GM06990 (cell line): ENCODE measurements around the gene CORO2A.
"Not testable (repeated sequence)": the region's sequence is repeated elsewhere in the genome, so short reads cannot be mapped to it uniquely, and the experiment has no call there.

Source experiments
- DNase-seq: peaks from one replicate; pipeline ENCODE4 v3.0.0-alpha.2; 2011; ENCODE audit not compliant: insufficient read length; ENCODE audit errors: extremely low read depth
- H3K27me3 ChIP-seq: replicated peaks from 2 replicates; pipeline ENCODE4 v1.6.0; 2011; ENCODE audit warnings: low read length; ENCODE audit not compliant: control insufficient read depth, insufficient read depth
- H3K36me3 ChIP-seq: 2 replicates; pipeline ENCODE4 v1.5.1; 2011; ENCODE audit warnings: low read length; ENCODE audit not compliant: control insufficient read depth, insufficient read depth
- H3K4me3 ChIP-seq: replicated peaks from 2 replicates; pipeline ENCODE4 v1.5.1; 2011; ENCODE audit warnings: low read depth, mild to moderate bottlenecking, control low read depth, low read length
- TF ChIP-seq, protein P1 (sequence below): IDR thresholded peaks from 2 replicates; pipeline ENCODE4 v1.5.1; 2011; ENCODE audit warnings: low read length, control low read depth, mild to moderate bottlenecking, inconsistent platforms; ENCODE audit not compliant: insufficient read depth, poor library complexity, severe bottlenecking

The CORO2A gene

DNA sequence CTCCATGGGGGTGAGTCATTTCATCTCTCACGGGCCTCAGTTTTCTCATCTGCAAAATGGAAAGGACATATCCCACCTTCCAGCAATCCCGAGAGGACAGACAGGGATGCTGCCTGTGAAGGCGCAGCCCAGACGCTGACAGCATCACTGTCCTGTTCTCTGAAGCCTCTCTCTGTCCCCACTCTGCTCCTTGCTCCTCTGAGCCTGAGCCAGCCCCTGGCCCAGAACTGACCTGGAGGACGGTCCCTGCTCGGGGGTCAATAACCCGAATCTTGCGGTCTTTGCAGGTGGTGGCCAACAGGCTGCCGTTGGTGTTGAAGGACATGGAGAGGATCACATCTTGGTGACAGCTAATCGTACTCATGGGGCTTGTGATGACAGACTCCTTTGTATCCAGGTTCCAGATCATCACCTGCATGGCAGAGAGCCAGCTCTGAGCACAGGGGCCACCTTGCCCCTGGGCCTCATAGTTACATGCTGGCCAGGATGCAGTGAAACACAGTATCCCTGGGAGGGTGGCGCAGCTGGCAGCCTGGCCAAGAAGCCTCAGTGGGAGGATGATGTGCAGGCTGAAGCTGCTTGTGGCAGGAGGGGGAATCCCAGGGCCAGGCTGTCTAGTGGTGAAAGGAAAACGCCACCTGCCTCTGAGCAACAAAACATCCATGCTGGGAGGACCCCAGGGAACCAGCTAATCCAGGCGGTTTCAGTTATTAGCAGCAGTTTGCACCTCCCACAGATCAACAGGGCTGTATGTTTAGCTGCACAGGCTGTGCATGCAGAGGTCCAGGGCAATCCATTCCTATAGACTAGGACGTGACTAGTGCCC, 59.4 kb downstream of the CORO2A start:
- Histone ChIP-seq H3K4me3 (no peak overlapping the region), H3K27me3 (no peaks in the 10 kb centered on the region), H3K36me3 (no peaks in the 10 kb centered on the region)
- no peak for DNase-seq
- TF ChIP-seq, protein P1, sequence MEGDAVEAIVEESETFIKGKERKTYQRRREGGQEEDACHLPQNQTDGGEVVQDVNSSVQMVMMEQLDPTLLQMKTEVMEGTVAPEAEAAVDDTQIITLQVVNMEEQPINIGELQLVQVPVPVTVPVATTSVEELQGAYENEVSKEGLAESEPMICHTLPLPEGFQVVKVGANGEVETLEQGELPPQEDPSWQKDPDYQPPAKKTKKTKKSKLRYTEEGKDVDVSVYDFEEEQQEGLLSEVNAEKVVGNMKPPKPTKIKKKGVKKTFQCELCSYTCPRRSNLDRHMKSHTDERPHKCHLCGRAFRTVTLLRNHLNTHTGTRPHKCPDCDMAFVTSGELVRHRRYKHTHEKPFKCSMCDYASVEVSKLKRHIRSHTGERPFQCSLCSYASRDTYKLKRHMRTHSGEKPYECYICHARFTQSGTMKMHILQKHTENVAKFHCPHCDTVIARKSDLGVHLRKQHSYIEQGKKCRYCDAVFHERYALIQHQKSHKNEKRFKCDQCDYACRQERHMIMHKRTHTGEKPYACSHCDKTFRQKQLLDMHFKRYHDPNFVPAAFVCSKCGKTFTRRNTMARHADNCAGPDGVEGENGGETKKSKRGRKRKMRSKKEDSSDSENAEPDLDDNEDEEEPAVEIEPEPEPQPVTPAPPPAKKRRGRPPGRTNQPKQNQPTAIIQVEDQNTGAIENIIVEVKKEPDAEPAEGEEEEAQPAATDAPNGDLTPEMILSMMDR = no peak

DNA sequence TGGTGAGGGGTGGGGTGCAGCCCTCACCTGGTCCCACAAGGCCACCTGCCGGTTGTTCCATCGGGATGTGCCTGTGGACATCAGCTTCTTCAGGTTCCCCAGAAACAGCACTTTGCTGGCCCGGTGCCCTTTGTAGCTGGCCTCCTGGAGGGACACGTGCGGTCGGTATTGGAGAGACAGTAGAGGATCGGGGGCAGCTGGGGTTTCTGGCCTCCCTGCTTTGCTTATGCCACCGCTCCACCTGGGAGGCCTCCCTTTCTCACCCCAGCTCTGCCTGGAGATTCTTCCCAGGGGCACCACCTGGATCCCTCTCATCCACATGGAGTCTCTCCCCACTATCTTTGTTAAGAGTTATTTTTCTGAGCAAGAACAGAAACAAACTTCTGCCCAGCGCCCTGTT, 60.3 kb downstream of the CORO2A start:
- DNase-seq = no peak
- no peaks in the 10 kb centered on the region for H3K27me3 ChIP-seq
- H3K4me3 ChIP-seq = no peak overlapping the region
- TF ChIP-seq, protein P1 = no peak
- no peaks in the 10 kb centered on the region for H3K36me3 ChIP-seq

DNA sequence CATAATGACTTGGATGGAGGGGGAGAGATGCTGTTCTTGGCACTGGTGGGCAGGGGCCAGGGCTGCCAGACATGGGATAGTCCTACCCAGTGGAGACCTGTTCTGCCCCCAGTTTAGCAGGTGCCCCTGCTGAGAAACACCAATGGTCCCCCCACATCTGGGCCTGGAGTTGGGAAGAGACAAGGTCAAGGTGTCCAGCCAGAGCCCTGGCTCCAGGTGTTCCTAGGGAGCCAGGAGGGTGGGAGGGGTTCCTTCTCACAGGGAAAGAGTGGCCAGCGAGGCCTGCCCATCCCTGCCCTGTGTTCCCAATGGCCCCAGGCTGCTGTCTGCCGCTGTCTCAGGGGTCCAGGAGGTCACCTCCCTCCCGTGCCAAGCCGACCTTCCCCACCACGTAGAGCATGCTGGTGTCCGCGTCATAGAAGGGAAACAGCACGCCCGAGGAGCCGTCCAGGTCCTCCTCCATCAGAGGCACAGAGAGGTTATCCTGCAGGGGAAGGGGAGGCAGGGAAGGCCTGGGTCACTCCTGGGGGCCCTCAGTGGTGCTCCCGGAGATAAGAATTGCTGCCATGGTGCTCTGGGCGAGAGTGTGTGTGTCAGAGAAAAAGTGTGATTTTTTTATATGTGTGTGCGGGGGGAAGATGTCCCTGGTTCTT, 61.7 kb downstream of the CORO2A start:
- TF ChIP-seq, protein P1 = no peak
- no peak overlapping the region for H3K4me3 ChIP-seq
- no peaks in the 10 kb centered on the region for H3K27me3 ChIP-seq
- DNase-seq = no peak
- H3K36me3 ChIP-seq = no peaks in the 10 kb centered on the region

- not testable (repeated sequence) for H3K4me3 ChIP-seq, DNase-seq, H3K27me3 ChIP-seq, H3K36me3 ChIP-seq
Measured at GRCh38 chr9:98130060-98130459, 62.4 kb downstream of the CORO2A start.

- TF ChIP-seq, protein P1 = no peak
- no peaks in the 10 kb centered on the region for H3K36me3 ChIP-seq
- DNase-seq = no peak
- no peaks in the 10 kb centered on the region for H3K27me3 ChIP-seq
- no peak overlapping the region for H3K4me3 ChIP-seq
Measured at GRCh38 chr9:98129451-98129881, 63.0 kb downstream of the CORO2A start.

GRCh38 chr9:98128316-98128715, 64.1 kb downstream of the CORO2A start:
- Histone ChIP-seq H3K36me3 (no peaks in the 10 kb centered on the region), H3K4me3 (no peak overlapping the region), H3K27me3 (no peaks in the 10 kb centered on the region)
- TF ChIP-seq, protein P1 = no peak
- no peak for DNase-seq
